ENCODE measurements around the gene CSH1. TPM values are rescaled to one million over a fixed set of nuclear protein-coding genes. Genes with fewer than 3 reads are reported as not detected.
"Not testable (repeated sequence)": the region's sequence is repeated elsewhere in the genome, so short reads cannot be mapped to it uniquely, and the experiment has no call there.

The CSH1 gene
- polyA plus RNA-seq, 1 donor = not detected

GRCh38 chr17:63866625-63867024, 29.7 kb downstream of the CSH1 start:
- DNase-seq = not testable (repeated sequence)

DNA sequence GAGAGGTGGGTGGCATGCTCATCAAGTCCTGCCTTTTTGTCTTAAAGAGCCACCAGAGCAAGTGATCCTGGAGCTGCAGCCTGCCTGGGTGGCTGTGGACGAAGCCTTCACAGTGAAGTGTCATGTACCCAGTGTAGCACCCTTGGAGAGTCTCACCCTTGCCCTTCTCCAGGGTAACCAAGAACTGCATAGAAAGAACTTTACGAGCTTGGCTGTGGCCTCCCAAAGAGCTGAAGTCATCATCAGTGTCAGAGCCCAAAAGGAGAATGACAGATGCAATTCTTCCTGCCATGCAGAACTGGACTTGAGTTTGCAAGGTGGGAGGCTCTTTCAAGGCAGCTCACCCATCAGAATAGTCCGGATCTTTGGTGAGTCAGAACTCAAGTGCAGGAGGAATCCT, 37.1 kb downstream of the CSH1 start:
- DNase-seq = no peak

DNA sequence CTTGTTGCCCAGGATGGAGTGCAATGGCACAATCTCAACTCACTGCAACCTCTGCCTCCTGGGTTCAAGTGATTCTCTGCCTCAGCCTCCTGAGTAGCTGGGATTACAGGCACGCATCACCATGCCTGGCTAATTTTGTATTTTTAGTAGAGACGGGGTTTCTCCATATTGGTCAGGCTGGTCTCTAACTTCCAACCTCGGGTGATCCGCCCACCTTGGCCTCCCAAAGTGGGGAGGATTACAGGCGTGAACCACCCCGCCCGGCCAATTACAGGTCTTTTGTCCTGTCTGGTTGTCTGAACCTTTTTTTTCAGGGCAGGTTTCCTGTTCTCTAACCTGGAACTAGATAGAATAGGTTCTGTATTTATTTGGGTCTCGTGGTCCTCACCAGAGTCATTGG, 39.9 kb downstream of the CSH1 start:
- DNase-seq = not testable (repeated sequence)

- no peak for DNase-seq
Measured at GRCh38 chr17:63855185-63855584, 41.2 kb downstream of the CSH1 start.

- DNase-seq = no peak
Measured at GRCh38 chr17:63854709-63855108, 41.7 kb downstream of the CSH1 start.

DNA sequence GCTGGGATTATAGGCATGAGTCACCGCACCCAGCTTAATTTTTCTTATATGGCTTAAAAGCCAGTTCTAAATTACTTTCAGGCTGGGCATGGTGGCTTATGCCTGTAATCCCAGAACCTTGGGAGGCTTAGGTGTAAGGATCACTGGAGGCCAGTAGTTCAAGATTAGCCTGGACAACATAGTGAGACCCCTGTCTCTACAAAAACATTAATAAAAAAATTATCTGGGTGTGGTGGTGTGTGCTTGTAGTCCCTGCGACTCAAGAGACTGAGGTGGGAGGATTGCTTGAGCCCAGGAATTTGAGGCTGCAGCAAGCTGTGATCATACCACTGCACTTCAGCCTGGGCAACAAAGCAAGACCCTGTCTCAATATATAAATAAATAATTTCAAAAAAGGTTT, 43.1 kb downstream of the CSH1 start:
- DNase-seq = no peak

GRCh38 chr17:63850401-63850800, 46.0 kb downstream of the CSH1 start:
- DNase-seq = no peak

- peak; percentile 84 for DNase-seq
Measured at GRCh38 chr17:63848834-63849689, 47.3 kb downstream of the CSH1 start.

DNA sequence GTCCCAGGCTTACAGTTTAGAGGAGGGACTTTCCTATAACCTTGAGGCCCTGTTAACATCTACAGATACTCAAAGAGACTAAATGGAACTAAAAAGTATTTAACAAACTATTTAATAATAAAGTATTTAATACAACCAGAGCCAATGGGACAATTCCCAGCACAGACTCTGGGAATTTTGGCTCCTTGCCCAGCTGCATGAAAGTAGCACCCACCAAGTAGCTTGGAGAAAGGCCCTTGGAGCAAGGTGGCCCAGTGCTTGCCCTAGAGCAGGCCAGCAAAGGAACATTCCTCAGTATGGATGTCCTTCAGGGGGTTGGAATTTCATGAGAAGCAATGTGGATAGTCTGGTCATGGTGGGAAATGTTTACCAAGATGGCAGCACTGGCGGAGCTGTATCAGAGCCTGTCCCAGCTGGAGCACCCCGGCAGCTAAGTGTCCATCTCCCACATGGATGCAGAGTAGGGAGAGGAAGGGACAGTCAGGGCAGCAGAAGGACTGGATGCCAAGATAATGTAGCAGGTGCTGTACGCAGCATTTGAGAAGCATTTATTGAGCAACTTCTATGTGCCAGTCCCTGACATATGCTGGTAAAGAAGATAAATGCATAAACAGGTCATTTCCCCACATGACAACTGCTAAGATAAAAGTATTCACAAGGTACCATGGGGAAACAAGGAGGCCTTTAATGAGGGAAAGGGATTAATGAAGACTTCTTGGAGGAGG, 48.7 kb downstream of the CSH1 start:
- no peak for DNase-seq

DNA sequence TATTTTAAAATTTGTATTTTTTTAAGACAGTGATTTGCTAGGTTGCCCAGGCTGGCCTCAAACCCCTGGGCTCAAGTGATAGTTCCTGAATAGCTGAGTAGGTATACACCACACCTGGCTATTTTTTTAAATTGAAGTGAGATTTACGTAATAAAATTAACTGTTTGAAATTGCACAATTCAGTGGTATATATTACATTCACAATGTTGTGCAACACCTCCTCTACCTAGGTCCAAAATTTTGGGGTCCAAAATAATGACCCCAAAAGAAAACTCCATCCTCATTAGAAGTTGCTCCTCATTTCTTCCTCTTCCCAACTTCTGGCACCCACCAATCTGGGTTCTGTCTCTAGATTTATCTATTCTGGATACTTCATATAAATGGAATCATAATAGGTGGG, 50.9 kb downstream of the CSH1 start:
- no peak for DNase-seq

Other genes starting within 250 kb of the CSH1 start
- gene LIMD2, start 196.4 kb downstream of the CSH1 start, polyA plus RNA-seq (ENCODE audit: insufficient read length) = 22.9 TPM
- 92.9 TPM for gene STRADA, start 154.8 kb downstream of the CSH1 start, polyA plus RNA-seq (ENCODE audit: insufficient read length)
- gene CCDC47, start 123.0 kb downstream of the CSH1 start, polyA plus RNA-seq (ENCODE audit: insufficient read length) = 110 TPM
- 254 TPM for gene DDX42, start 122.4 kb downstream of the CSH1 start, polyA plus RNA-seq (ENCODE audit: insufficient read length)
- gene PSMC5, start 69.1 kb downstream of the CSH1 start, polyA plus RNA-seq (ENCODE audit: insufficient read length) = 181 TPM
- 68.1 TPM for gene FTSJ3, start 68.9 kb downstream of the CSH1 start, polyA plus RNA-seq (ENCODE audit: insufficient read length)
- gene SMARCD2, start 53.9 kb downstream of the CSH1 start, polyA plus RNA-seq (ENCODE audit: insufficient read length) = 58.9 TPM
- 0.20 TPM for gene CSH2, start 22.9 kb downstream of the CSH1 start, polyA plus RNA-seq (ENCODE audit: insufficient read length)
- not detected for gene GH2, start 14.6 kb downstream of the CSH1 start, polyA plus RNA-seq (ENCODE audit: insufficient read length)
- gene CSHL1, start 14.7 kb upstream of the CSH1 start, polyA plus RNA-seq (ENCODE audit: insufficient read length) = not detected
- not detected for gene GH1, start 22.3 kb upstream of the CSH1 start, polyA plus RNA-seq (ENCODE audit: insufficient read length)
- 2.1 TPM for gene CD79B, start 35.8 kb upstream of the CSH1 start, polyA plus RNA-seq (ENCODE audit: insufficient read length)
- 0.86 TPM for gene SCN4A, start 76.3 kb upstream of the CSH1 start, polyA plus RNA-seq (ENCODE audit: insufficient read length)
- gene PRR29, start 101.8 kb upstream of the CSH1 start, polyA plus RNA-seq (ENCODE audit: insufficient read length) = 2.5 TPM
- 23.1 TPM for gene ICAM2, start 124.1 kb upstream of the CSH1 start, polyA plus RNA-seq (ENCODE audit: insufficient read length)
- 8.7 TPM for gene ERN1, start 233.6 kb upstream of the CSH1 start, polyA plus RNA-seq (ENCODE audit: insufficient read length)